Brain microvascular endothelial cell (primary cell): ENCODE measurements around the gene GABRG2.

Experiments
- DNase-seq: peaks from one replicate; pipeline ENCODE4 v3.0.0-alpha.2; 2020
- H3K27ac ChIP-seq: fragments of 250-450 bp; sonication (Bioruptor Pico); 2 replicates; pipeline ENCODE4 v1.5.1; 2020; ENCODE audit warnings: mild to moderate bottlenecking, moderate library complexity
- H3K27me3 ChIP-seq: fragments of 250-450 bp; sonication (Bioruptor Pico); replicated peaks from 2 replicates; pipeline ENCODE4 v1.5.1; 2020; ENCODE audit warnings: mild to moderate bottlenecking
- H3K36me3 ChIP-seq: fragments of 250-450 bp; sonication (Bioruptor Pico); replicated peaks from 2 replicates; pipeline ENCODE4 v1.5.1; 2020; ENCODE audit warnings: mild to moderate bottlenecking
- H3K4me3 ChIP-seq: 2 replicates; pipeline ENCODE4 v1.5.1; 2011; ENCODE audit warnings: low read depth, mild to moderate bottlenecking, control low read depth, low read length, moderate library complexity
- in situ Hi-C: cut with HindIII; loops from 2 replicates; pipeline ENCODE4 v1.10.0; 2017; ENCODE audit warnings: low sequenced_read_pairs, low pct_ligation_motif_present
- TF ChIP-seq, protein P1 (sequence below): IDR thresholded peaks from 2 replicates; pipeline ENCODE4 v1.5.1; 2011; ENCODE audit warnings: low read depth, mild to moderate bottlenecking, moderate library complexity, low read length, control low read depth, inconsistent platforms; ENCODE audit errors: missing control alignments

GABRG2 gene

DNA sequence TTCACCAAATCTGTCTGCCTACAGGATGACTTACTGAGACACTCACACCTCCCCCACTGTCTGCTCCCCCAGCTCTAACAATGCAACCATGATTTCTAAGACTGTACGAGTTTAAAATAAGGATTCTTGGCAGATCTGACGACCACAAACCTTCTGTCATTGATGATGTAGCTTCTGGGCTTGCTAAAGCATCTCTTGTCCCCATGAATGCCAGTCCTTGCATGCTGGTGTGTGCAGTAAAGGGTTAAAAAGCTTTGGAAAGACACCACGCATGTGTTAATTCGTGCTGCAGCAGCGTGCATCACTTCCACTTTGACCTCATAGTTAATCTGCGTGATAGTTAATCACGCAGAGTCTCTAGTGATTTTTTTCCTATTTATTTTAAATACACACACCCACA, 411 bp upstream of the GABRG2 start:
- H3K4me3 ChIP-seq, result no peak overlapping the region
- in situ Hi-C loops, result no loop called here
- DNase-seq, result no peak
- H3K36me3 ChIP-seq, result no peaks in the 10 kb centered on the region
- H3K27ac ChIP-seq, result no peak overlapping the region
- no peaks in the 10 kb centered on the region for H3K27me3 ChIP-seq
- TF ChIP-seq, protein P1, sequence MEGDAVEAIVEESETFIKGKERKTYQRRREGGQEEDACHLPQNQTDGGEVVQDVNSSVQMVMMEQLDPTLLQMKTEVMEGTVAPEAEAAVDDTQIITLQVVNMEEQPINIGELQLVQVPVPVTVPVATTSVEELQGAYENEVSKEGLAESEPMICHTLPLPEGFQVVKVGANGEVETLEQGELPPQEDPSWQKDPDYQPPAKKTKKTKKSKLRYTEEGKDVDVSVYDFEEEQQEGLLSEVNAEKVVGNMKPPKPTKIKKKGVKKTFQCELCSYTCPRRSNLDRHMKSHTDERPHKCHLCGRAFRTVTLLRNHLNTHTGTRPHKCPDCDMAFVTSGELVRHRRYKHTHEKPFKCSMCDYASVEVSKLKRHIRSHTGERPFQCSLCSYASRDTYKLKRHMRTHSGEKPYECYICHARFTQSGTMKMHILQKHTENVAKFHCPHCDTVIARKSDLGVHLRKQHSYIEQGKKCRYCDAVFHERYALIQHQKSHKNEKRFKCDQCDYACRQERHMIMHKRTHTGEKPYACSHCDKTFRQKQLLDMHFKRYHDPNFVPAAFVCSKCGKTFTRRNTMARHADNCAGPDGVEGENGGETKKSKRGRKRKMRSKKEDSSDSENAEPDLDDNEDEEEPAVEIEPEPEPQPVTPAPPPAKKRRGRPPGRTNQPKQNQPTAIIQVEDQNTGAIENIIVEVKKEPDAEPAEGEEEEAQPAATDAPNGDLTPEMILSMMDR, result no peak

DNA sequence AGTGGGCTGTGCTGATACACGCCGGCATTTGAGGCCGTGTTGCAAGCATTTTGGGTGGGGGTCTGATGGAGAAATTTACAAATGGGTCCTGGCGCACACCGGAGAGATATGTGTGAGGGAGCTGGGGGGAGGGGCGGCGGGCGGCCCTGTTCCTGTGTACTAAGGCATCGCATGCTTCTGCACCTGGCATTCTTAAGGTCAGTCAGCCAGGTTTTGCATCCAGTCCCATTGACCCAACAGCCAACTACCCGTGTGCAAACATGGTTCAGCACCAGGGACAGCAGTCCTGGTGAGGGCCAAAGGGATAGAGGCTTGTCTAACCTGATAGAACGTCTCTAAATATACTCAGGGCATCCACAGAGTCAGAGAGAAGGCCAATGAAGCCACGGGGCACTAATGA, 839 bp downstream of the GABRG2 start:
- Histone ChIP-seq H3K27ac (no peak overlapping the region), H3K36me3 (no peaks in the 10 kb centered on the region), H3K4me3 (no peak overlapping the region), H3K27me3 (no peaks in the 10 kb centered on the region)
- in situ Hi-C loops, result no loop called here
- no peak for DNase-seq
- TF ChIP-seq, protein P1, result no peak

DNA sequence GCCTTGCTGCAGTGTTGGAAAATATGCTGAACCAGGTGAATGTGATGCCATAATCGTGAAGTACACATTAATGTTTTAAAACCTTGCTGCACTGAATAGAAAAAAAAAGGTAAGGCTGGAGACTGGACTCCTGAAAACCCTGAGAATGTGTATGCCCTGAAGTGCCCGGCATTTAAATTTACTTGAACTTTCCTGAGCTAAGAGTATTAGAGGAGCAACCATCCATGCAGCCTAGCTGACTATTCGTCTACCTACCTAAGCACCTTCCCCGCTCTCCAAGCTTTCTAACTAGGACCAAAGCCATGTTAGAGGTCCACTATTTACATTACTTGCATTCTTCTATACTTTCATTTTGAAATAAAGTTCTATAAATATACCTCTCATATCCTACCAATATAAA, 1.4 kb downstream of the GABRG2 start:
- no peak for DNase-seq
- Histone ChIP-seq H3K36me3 (no peaks in the 10 kb centered on the region), H3K27me3 (no peaks in the 10 kb centered on the region), H3K4me3 (no peak overlapping the region), H3K27ac (no peak overlapping the region)
- TF ChIP-seq, protein P1, result no peak
- in situ Hi-C loops, result no loop called here

DNA sequence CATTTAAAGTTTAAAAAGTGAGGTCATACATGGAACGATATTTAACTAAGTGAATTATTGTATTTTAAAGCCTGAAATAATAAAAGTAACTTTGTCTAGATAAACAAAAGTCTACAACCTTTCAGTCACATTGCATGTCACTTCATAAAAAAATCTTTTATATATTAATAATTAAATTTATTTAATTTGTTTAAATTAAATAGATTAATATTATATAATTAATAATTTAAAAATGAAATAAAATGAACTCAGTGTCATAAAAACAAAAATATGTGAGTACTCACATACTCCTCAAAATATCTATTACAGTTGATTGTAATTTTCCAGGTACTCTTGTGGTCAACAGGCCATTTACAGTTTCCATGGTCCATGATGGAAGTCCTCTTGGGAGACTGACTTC, 11.2 kb downstream of the GABRG2 start:
- Histone ChIP-seq H3K27me3 (no peaks in the 10 kb centered on the region), H3K36me3 (no peaks in the 10 kb centered on the region), H3K27ac (no peak overlapping the region), H3K4me3 (no peak overlapping the region)
- DNase-seq, result no peak
- in situ Hi-C loops, result no loop called here
- TF ChIP-seq, protein P1, result no peak

DNA sequence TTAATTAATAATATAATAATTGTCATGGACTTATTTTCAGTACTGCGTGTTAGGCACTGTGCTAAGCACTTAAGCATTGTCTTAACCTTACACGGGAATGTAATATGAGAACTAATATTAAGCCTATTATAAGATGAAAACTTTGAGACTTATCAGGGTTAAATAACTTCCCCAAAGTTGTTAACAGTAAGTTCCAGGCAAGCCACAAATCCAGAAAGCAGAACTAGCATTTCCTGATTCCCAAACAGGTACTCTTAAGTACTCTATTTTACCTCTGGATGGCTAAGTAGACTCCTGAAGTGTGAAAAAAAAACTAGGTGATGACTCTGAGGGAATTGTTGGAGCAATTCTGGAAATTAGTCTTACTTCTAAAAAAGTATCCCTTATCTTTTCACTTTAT, 23.8 kb downstream of the GABRG2 start:
- Histone ChIP-seq H3K27me3 (no peaks in the 10 kb centered on the region), H3K4me3 (no peak overlapping the region), H3K36me3 (no peaks in the 10 kb centered on the region), H3K27ac (no peak overlapping the region)
- in situ Hi-C loops, result no loop called here
- DNase-seq, result no peak
- TF ChIP-seq, protein P1, result no peak

DNA sequence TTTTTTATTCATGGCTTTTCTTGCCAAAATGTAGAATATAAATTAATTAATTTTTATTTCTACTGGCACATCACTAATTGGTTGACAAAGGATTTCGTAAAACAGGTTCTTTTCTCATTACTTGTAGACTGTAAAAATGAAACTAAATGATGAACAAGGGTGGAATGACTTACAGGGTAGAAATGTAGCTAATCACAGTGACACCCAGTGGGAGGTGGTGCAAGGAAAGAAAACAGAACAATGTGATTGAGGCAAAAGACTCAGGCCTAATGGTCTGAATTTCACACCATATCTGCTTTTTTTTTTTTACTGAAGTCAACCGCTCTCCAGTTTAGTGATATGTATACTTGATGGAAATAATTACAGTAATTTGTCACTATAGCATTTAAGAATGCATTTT, 28.9 kb downstream of the GABRG2 start:
- no peak overlapping the region for H3K27ac ChIP-seq
- in situ Hi-C loops, result no loop called here
- no peaks in the 10 kb centered on the region for H3K36me3 ChIP-seq
- TF ChIP-seq, protein P1, result no peak
- no peak overlapping the region for H3K4me3 ChIP-seq
- no peak for DNase-seq
- H3K27me3 ChIP-seq, result no peaks in the 10 kb centered on the region
